Neutrophil (primary cell): ENCODE measurements around the gene EXOSC7.

ENCODE experiments used
- H3K27ac ChIP-seq: fragments of 200-600 bp; sonication (generic); 2 replicates; pipeline ENCODE4 v1.5.1; 2016; ENCODE audit warnings: mild to moderate bottlenecking, moderate library complexity
- H3K27me3 ChIP-seq: fragments of 200-600 bp; sonication (generic); 2 replicates; pipeline ENCODE4 v1.6.0; 2016; ENCODE audit warnings: mild to moderate bottlenecking
- H3K36me3 ChIP-seq: fragments of 200-600 bp; sonication (generic); 2 replicates; pipeline ENCODE4 v1.5.1; 2017
- H3K4me1 ChIP-seq, 2 experiments: fragments of 200-600 bp in 1 of 2; sonication (generic) in 1 of 2; 1 replicate in 1 of 2; 2 replicates in 1 of 2; pipeline versions ENCODE4 v1.5.1 to v1.6.1; 2013 to 2016; ENCODE audit warnings: low read depth in 1 of 2, low read length in 1 of 2, mild to moderate bottlenecking in 1 of 2, moderate library complexity in 1 of 2; ENCODE audit not compliant: control insufficient read depth in 1 of 2, insufficient read depth in 1 of 2
- H3K4me3 ChIP-seq, 2 experiments: fragments of 200-600 bp in 1 of 2; sonication (generic) in 1 of 2; 1 replicate in 1 of 2; 2 replicates in 1 of 2; pipeline ENCODE4 v1.5.1; 2013 to 2016; ENCODE audit warnings: low read depth in 1 of 2, low read length in 1 of 2, mild to moderate bottlenecking in 1 of 2, moderate library complexity in 1 of 2
- H3K9me3 ChIP-seq: fragments of 200-600 bp; sonication (generic); 2 replicates; pipeline ENCODE4 v1.5.1; 2016
- TF ChIP-seq, protein P1 (sequence below): fragments of 200-600 bp; sonication (generic); IDR thresholded peaks from 2 replicates; pipeline ENCODE4 v1.5.1; 2016; ENCODE audit warnings: antibody characterized with exemption

EXOSC7 gene

DNA sequence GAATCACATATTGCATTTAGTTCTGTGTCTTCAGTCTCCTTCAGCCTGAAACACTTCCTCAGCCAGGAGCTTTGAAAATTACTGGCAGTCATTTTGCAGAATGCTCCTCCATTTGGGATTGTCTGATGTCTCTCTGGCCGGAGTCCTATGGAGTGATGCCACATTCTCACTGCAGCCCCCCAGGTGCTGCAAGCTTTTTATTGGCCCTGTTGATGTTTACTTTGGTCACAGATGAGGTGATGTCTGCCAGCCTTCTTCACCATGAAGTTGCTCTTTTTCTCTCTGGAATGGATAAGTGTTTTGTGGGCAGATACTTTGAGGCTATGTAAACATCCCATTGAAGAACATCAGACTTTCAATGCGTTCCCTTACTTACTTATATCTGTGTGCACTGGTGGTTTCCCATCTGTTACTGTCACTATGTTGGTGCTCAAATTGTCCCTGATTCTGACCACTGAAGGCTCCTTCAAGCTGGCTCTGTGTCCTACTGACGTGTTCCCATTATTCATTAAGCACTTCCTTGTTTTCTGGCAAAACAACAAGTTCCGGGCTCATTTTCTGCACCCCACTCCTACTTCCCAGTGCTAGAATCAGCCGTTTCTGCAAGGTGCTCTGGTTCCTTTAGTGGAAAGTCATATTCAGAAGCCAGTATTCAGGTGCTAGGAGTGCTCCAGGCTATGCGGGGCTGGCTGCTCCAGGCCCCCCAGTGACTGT, 48.7 kb downstream of the EXOSC7 start:
- TF ChIP-seq, protein P1, sequence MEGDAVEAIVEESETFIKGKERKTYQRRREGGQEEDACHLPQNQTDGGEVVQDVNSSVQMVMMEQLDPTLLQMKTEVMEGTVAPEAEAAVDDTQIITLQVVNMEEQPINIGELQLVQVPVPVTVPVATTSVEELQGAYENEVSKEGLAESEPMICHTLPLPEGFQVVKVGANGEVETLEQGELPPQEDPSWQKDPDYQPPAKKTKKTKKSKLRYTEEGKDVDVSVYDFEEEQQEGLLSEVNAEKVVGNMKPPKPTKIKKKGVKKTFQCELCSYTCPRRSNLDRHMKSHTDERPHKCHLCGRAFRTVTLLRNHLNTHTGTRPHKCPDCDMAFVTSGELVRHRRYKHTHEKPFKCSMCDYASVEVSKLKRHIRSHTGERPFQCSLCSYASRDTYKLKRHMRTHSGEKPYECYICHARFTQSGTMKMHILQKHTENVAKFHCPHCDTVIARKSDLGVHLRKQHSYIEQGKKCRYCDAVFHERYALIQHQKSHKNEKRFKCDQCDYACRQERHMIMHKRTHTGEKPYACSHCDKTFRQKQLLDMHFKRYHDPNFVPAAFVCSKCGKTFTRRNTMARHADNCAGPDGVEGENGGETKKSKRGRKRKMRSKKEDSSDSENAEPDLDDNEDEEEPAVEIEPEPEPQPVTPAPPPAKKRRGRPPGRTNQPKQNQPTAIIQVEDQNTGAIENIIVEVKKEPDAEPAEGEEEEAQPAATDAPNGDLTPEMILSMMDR, result no peak
- Histone ChIP-seq H3K9me3 (no peaks in the 10 kb centered on the region), H3K4me1 (no peaks in the 10 kb centered on the region), H3K27me3 (peaks cover 14% of the 10 kb centered on the region), H3K36me3 (no peaks in the 10 kb centered on the region), H3K4me3 (no peak overlapping the region), H3K27ac (no peak overlapping the region)

DNA sequence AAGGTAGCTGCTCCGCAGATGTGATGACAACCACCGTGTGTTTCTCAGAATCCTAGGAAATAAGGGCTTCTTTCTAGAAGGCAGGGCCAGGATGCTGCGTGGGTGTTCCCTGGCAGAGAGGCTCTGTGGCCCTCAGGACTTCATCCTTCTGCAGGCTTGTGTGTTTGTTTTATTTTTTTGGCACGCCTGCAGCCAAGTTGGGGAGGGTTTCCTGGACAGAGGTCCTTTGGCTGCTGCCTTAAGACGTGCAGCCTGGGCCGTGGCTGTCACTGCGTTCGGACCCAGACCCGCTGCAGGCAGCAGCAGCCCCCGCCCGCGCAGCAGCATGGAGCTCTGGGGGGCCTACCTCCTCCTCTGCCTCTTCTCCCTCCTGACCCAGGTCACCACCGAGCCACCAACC, 50.0 kb downstream of the EXOSC7 start, which contains the start of gene CLEC3B:
Gene CLEC3B, plus strand, starts transcription at position 266 of the 400 bp plus-strand sequence. Its CDS starts 60 bp downstream, at position 326.
- TF ChIP-seq, protein P1, result no peak

DNA sequence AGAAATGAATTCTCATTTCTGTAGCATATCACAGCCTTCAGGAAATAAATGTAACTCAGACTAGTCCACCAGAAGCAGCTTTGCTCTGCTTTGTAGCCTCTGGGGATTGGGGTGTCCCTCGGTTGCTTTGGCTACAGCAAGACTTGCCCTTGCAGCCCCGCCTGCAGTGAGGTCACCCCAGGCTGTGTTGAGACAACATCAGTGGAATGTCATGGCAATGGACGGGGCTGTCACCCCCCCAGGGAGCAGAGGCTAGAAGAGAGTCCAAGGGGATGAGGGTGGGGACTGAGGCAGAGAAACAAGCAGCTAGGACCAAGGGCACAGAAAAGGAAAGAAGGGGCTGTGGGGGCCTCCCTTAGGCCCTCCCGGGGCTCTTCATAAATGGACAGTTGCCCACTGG, 50.9 kb downstream of the EXOSC7 start:
- TF ChIP-seq, protein P1, result no peak
- Histone ChIP-seq H3K4me1 (no peaks in the 10 kb centered on the region), H3K27ac (no peak overlapping the region), H3K9me3 (no peaks in the 10 kb centered on the region), H3K4me3 (no peak overlapping the region), H3K27me3 (peaks cover 14% of the 10 kb centered on the region), H3K36me3 (no peaks in the 10 kb centered on the region)

More for the DNA sequence above, 50.0 kb downstream of the EXOSC7 start, which contains the start of gene CLEC3B:
- H3K4me3 ChIP-seq, result no peak within 1 kb of the TSS
- H3K4me1 ChIP-seq, result no peaks in the 10 kb centered on the region
- H3K27me3 ChIP-seq, result peaks cover 14% of the 10 kb centered on the region
- H3K9me3 ChIP-seq, result no peaks in the 10 kb centered on the region
- H3K36me3 ChIP-seq, result no peaks in the 10 kb centered on the region
- no peak within 1 kb of the TSS for H3K27ac ChIP-seq

DNA sequence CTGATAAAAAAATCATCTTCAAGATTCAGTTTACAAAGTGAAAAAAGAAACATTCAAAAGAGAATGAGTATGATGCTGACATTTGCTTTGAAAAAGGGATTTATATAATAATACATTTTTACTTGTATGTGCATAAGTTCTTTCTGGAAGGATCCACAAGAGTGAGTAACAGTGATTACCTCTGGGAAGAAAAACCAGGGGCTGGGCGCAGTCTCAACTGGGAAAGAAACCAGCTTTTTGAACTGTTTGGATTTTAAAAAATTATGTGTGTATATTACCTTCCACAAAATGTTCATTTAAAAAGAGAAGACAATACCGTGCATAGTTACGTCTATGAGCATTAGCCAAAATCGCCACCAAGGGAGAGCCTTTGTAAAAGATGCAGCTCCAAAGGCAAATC, 51.4 kb downstream of the EXOSC7 start:
- Histone ChIP-seq H3K36me3 (no peaks in the 10 kb centered on the region), H3K4me1 (no peaks in the 10 kb centered on the region), H3K4me3 (no peak overlapping the region), H3K27me3 (peaks cover 14% of the 10 kb centered on the region), H3K9me3 (no peaks in the 10 kb centered on the region), H3K27ac (no peak overlapping the region)
- TF ChIP-seq, protein P1, result no peak

DNA sequence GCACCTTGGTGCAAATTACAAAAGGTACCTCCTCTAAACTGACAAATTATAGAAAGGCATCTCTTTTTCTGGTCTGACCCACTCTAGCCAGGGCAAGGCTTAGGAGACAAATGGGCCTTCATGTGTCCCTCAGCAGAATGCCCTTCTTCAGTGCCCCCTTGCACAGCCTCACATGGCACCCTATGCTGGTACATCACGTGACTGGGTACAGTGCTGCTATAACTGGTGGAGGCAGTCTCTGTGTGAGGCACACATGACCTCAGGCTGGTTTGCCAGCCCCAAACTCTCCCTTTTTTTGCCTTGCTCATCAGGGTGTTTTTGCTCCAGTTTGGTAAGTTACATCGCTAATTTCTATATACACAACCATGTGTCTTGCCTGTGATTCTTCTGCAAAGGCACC, 53.2 kb downstream of the EXOSC7 start:
- peaks cover 14% of the 10 kb centered on the region for H3K27me3 ChIP-seq
- H3K4me3 ChIP-seq, result no peak overlapping the region
- H3K36me3 ChIP-seq, result no peaks in the 10 kb centered on the region
- no peaks in the 10 kb centered on the region for H3K9me3 ChIP-seq
- no peak overlapping the region for H3K27ac ChIP-seq
- TF ChIP-seq, protein P1, result no peak
- peaks cover 6 to 7% of the 10 kb centered on the region in 2 experiments for H3K4me1 ChIP-seq
